HepG2 (cell line): ENCODE data around the gene RNF213. TPM values are rescaled to one million over a fixed set of nuclear protein-coding genes. Genes with fewer than 3 reads are reported as not detected.
A peak's percentile ranks its signal among the peaks of the same experiment; 100 is the strongest.

Experiments used
- CHCHD3 ChIP-seq: sonication (generic); formaldehyde crosslinking; IDR thresholded peaks from 2 replicates; pipeline ENCODE4 v1.8.0; 2022; ENCODE audit warnings: mild to moderate bottlenecking, missing genetic modification reagents, moderate library complexity
- GLI4 ChIP-seq: sonication (generic); formaldehyde crosslinking; IDR thresholded peaks from 2 replicates; pipeline ENCODE4 v1.5.1; 2020; ENCODE audit warnings: missing genetic modification reagents, mild to moderate bottlenecking, moderate library complexity, borderline replicate concordance
- KDM6A ChIP-seq: IDR thresholded peaks from 2 replicates; pipeline ENCODE4 v1.6.1; 2016; ENCODE audit warnings: low read depth
- U2AF1 ChIP-seq: fragments of 200-400 bp; formaldehyde crosslinking; optimal IDR thresholded peaks from 2 replicates; pipeline ENCODE3; 2017; ENCODE audit warnings: mild to moderate bottlenecking, low read depth, low read length
- ZC3H13 ChIP-seq: sonication (generic); formaldehyde crosslinking; IDR thresholded peaks from 2 replicates; pipeline ENCODE4 v1.8.1; 2023; ENCODE audit warnings: mild to moderate bottlenecking, missing genetic modification reagents, moderate library complexity
- ZNF256 ChIP-seq: sonication (generic); formaldehyde crosslinking; conservative IDR thresholded peaks from 2 replicates; pipeline ENCODE4 v1.4.0; 2020; ENCODE audit warnings: missing genetic modification reagents
- ZNF549 ChIP-seq: sonication (generic); formaldehyde crosslinking; IDR thresholded peaks from 2 replicates; pipeline ENCODE4 v1.5.0; 2020; ENCODE audit warnings: missing genetic modification reagents
- ZNF597 ChIP-seq: sonication (generic); formaldehyde crosslinking; IDR thresholded peaks from 2 replicates; pipeline ENCODE4 v1.5.0; 2020; ENCODE audit warnings: missing genetic modification reagents
- polyA plus RNA-seq, 8 experiments: library from polyadenylated mRNA; depleted of rRNA in 3 of 8; stranded (reverse) in 7 of 8; unstranded in 1 of 8; fragments of >200 nt; fragmentation: Illumina TruSeq in 4 of 8; extraction: Trizol in 4 of 8; gene quantifications; 2 replicates each; pipeline versions ENCODE4 v1.2.1 to v1.2.3, GENCODE V29; 2011 to 2016; ENCODE audit warnings: low read depth in 4 of 8, missing spikeins in 1 of 8, mixed read lengths in 1 of 8; ENCODE audit not compliant: insufficient read depth in 1 of 8
- total RNA-seq, 5 experiments: library from RNA; depleted of rRNA; stranded (reverse); fragments of >200 nt; fragmentation: Illumina TruSeq; extraction: Trizol; gene quantifications; 2 replicates each; pipeline ENCODE4 v1.2.3, GENCODE V29; 2016; ENCODE audit warnings: low read depth in 1 of 5
- TF ChIP-seq, protein P1 (sequence below): sonication (generic); formaldehyde crosslinking; IDR thresholded peaks from 2 replicates; pipeline ENCODE4 v1.5.1; 2020; ENCODE audit warnings: mild to moderate bottlenecking, missing genetic modification reagents, moderate library complexity
- TF ChIP-seq, protein P2 (sequence below): sonication (generic); formaldehyde crosslinking; IDR thresholded peaks from 2 replicates; pipeline ENCODE4 v1.4.0; 2020; ENCODE audit warnings: missing genetic modification reagents

Gene RNF213
- total and polyA plus RNA-seq, 2 of the 13 experiments (the other 11 are each of a cell fraction or from before 2014, with no cell fraction given) = 38.6 to 38.7 TPM

- TF ChIP-seq CHCHD3 = no peak
- TF ChIP-seq ZNF597 (CRISPR knock-in tag) = no peak
- TF ChIP-seq U2AF1 = no peak
- TF ChIP-seq ZNF256 = no peak
- TF ChIP-seq, protein P1, sequence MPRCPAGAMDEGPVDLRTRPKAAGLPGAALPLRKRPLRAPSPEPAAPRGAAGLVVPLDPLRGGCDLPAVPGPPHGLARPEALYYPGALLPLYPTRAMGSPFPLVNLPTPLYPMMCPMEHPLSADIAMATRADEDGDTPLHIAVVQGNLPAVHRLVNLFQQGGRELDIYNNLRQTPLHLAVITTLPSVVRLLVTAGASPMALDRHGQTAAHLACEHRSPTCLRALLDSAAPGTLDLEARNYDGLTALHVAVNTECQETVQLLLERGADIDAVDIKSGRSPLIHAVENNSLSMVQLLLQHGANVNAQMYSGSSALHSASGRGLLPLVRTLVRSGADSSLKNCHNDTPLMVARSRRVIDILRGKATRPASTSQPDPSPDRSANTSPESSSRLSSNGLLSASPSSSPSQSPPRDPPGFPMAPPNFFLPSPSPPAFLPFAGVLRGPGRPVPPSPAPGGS (CRISPR knock-in tag) = peak; percentile 42; the same call in 1 of the 2 replicates
- no peak for TF ChIP-seq ZNF549 (CRISPR knock-in tag)
- TF ChIP-seq ZC3H13 (CRISPR knock-in tag) = peak; percentile 58
- TF ChIP-seq KDM6A (CRISPR knock-in tag) = no peak
- peak; percentile 85; the same call in 1 of the 2 replicates for TF ChIP-seq GLI4 (CRISPR knock-in tag)
- TF ChIP-seq, protein P2, sequence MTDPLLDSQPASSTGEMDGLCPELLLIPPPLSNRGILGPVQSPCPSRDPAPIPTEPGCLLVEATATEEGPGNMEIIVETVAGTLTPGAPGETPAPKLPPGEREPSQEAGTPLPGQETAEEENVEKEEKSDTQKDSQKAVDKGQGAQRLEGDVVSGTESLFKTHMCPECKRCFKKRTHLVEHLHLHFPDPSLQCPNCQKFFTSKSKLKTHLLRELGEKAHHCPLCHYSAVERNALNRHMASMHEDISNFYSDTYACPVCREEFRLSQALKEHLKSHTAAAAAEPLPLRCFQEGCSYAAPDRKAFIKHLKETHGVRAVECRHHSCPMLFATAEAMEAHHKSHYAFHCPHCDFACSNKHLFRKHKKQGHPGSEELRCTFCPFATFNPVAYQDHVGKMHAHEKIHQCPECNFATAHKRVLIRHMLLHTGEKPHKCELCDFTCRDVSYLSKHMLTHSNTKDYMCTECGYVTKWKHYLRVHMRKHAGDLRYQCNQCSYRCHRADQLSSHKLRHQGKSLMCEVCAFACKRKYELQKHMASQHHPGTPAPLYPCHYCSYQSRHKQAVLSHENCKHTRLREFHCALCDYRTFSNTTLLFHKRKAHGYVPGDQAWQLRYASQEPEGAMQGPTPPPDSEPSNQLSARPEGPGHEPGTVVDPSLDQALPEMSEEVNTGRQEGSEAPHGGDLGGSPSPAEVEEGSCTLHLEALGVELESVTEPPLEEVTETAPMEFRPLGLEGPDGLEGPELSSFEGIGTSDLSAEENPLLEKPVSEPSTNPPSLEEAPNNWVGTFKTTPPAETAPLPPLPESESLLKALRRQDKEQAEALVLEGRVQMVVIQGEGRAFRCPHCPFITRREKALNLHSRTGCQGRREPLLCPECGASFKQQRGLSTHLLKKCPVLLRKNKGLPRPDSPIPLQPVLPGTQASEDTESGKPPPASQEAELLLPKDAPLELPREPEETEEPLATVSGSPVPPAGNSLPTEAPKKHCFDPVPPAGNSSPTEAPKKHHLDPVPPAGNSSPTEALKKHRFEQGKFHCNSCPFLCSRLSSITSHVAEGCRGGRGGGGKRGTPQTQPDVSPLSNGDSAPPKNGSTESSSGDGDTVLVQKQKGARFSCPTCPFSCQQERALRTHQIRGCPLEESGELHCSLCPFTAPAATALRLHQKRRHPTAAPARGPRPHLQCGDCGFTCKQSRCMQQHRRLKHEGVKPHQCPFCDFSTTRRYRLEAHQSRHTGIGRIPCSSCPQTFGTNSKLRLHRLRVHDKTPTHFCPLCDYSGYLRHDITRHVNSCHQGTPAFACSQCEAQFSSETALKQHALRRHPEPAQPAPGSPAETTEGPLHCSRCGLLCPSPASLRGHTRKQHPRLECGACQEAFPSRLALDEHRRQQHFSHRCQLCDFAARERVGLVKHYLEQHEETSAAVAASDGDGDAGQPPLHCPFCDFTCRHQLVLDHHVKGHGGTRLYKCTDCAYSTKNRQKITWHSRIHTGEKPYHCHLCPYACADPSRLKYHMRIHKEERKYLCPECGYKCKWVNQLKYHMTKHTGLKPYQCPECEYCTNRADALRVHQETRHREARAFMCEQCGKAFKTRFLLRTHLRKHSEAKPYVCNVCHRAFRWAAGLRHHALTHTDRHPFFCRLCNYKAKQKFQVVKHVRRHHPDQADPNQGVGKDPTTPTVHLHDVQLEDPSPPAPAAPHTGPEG (CRISPR knock-in tag) = no peak
Measured at GRCh38 chr17:80415626-80416137, 155.0 kb downstream of the RNF213 start (continued).
